HepG2 (cell line): ENCODE data around the gene PIEZO1. TPM values are rescaled to one million over a fixed set of nuclear protein-coding genes. Genes with fewer than 3 reads are reported as not detected.

Source experiments
- ARID2 ChIP-seq: sonication (generic); formaldehyde crosslinking; IDR thresholded peaks from 2 replicates; pipeline ENCODE4 v1.8.1; 2022; ENCODE audit warnings: mild to moderate bottlenecking, missing genetic modification reagents, borderline replicate concordance
- ATRX ChIP-seq: sonication (generic); formaldehyde crosslinking; IDR thresholded peaks from 2 replicates; pipeline ENCODE4 v1.4.0; 2020; ENCODE audit warnings: missing genetic modification reagents, borderline replicate concordance
- BCL3 ChIP-seq: sonication (generic); formaldehyde crosslinking; IDR thresholded peaks from 2 replicates; pipeline ENCODE4 v1.5.1; 2020; ENCODE audit warnings: mild to moderate bottlenecking, missing genetic modification reagents, moderate library complexity
- DPF2 ChIP-seq: sonication (generic); formaldehyde crosslinking; IDR thresholded peaks from 2 replicates; pipeline ENCODE4 v1.4.0; 2020; ENCODE audit warnings: mild to moderate bottlenecking, low read depth, missing genetic modification reagents, borderline replicate concordance
- EHMT2 ChIP-seq: fragments of 200-600 bp; sonication (generic); IDR thresholded peaks from 2 replicates; pipeline ENCODE4 v1.7.0; 2017; ENCODE audit warnings: antibody characterized with exemption, low read depth, low read length, borderline replicate concordance
- FOXO1 ChIP-seq: sonication (generic); formaldehyde crosslinking; IDR thresholded peaks from 2 replicates; pipeline ENCODE4 v1.4.0; 2020; ENCODE audit warnings: missing genetic modification reagents
- GMEB2 ChIP-seq: IDR thresholded peaks from 2 replicates; pipeline ENCODE4 v1.6.1; 2016; ENCODE audit warnings: missing biosample characterization, missing genetic modification reagents, low read depth
- IKZF1 ChIP-seq: fragments of 450-650 bp; IDR thresholded peaks from 2 replicates; pipeline ENCODE4 v1.7.1; 2016
- MNT ChIP-seq: fragments of 450-650 bp; IDR thresholded peaks from 2 replicates; pipeline ENCODE4 v1.6.1; 2016
- NCOR1 ChIP-seq: fragments of 200-600 bp; sonication (generic); IDR thresholded peaks from 2 replicates; pipeline ENCODE4 v1.7.0; 2017; ENCODE audit warnings: antibody characterized with exemption, low read length, borderline replicate concordance
- NFIB ChIP-seq: sonication (generic); formaldehyde crosslinking; IDR thresholded peaks from 2 replicates; pipeline ENCODE4 v1.9.0; 2021; ENCODE audit warnings: missing genetic modification reagents, mild to moderate bottlenecking, borderline replicate concordance
- REL ChIP-seq: sonication (generic); formaldehyde crosslinking; conservative IDR thresholded peaks from 2 replicates; pipeline ENCODE4 v1.8.0; 2022; ENCODE audit warnings: mild to moderate bottlenecking, missing genetic modification reagents, moderate library complexity
- SUZ12 ChIP-seq: fragments of 150-350 bp; IDR thresholded peaks from 2 replicates; pipeline ENCODE4 v1.6.1; 2014; ENCODE audit warnings: low read depth, low read length
- TBL1XR1 ChIP-seq: fragments of 150-350 bp; IDR thresholded peaks from 2 replicates; pipeline ENCODE4 v1.6.1; 2014; ENCODE audit warnings: borderline replicate concordance, low read length; ENCODE audit not compliant: partially characterized antibody
- ZIK1 ChIP-seq: sonication (generic); formaldehyde crosslinking; IDR thresholded peaks from 2 replicates; pipeline ENCODE4 v1.5.0; 2020; ENCODE audit warnings: mild to moderate bottlenecking, low read depth, missing genetic modification reagents, borderline replicate concordance
- ZKSCAN1 ChIP-seq: fragments of 150-350 bp; IDR thresholded peaks from 2 replicates; pipeline ENCODE4 v1.6.1; 2014; ENCODE audit warnings: low read length
- ZNF143 ChIP-seq: sonication (generic); formaldehyde crosslinking; IDR thresholded peaks from 2 replicates; pipeline ENCODE4 v1.4.0; 2020; ENCODE audit warnings: missing genetic modification reagents
- ZNF333 ChIP-seq: sonication (generic); formaldehyde crosslinking; IDR thresholded peaks from 2 replicates; pipeline ENCODE4 v1.4.0; 2020; ENCODE audit warnings: mild to moderate bottlenecking, missing genetic modification reagents, borderline replicate concordance
- ZNF432 ChIP-seq: sonication (generic); formaldehyde crosslinking; IDR thresholded peaks from 2 replicates; pipeline ENCODE4 v1.5.0; 2020; ENCODE audit warnings: missing genetic modification reagents, mild to moderate bottlenecking, borderline replicate concordance
- ZNF549 ChIP-seq: sonication (generic); formaldehyde crosslinking; IDR thresholded peaks from 2 replicates; pipeline ENCODE4 v1.5.0; 2020; ENCODE audit warnings: missing genetic modification reagents
- ZNF569 ChIP-seq: sonication (generic); formaldehyde crosslinking; IDR thresholded peaks from 2 replicates; pipeline ENCODE4 v1.5.0; 2020; ENCODE audit warnings: mild to moderate bottlenecking, missing genetic modification reagents, moderate library complexity, borderline replicate concordance
- ZNF768 ChIP-seq: sonication (generic); formaldehyde crosslinking; IDR thresholded peaks from 2 replicates; pipeline ENCODE4 v1.4.0; 2020; ENCODE audit warnings: missing genetic modification reagents
- ZNF800 ChIP-seq: sonication (generic); formaldehyde crosslinking; IDR thresholded peaks from 2 replicates; pipeline ENCODE4 v1.4.0; 2020; ENCODE audit warnings: missing genetic modification reagents
- ZNF83 ChIP-seq: sonication (generic); formaldehyde crosslinking; IDR thresholded peaks from 2 replicates; pipeline ENCODE4 v1.4.0; 2020; ENCODE audit warnings: missing genetic modification reagents, mild to moderate bottlenecking, borderline replicate concordance
- polyA plus RNA-seq, 8 experiments: library from polyadenylated mRNA; depleted of rRNA in 3 of 8; stranded (reverse) in 7 of 8; unstranded in 1 of 8; fragments of >200 nt; fragmentation: Illumina TruSeq in 4 of 8; extraction: Trizol in 4 of 8; gene quantifications; 2 replicates each; pipeline versions ENCODE4 v1.2.1 to v1.2.3, GENCODE V29; 2011 to 2016; ENCODE audit warnings: low read depth in 4 of 8, missing spikeins in 1 of 8, mixed read lengths in 1 of 8; ENCODE audit not compliant: insufficient read depth in 1 of 8
- total RNA-seq, 5 experiments: library from RNA; depleted of rRNA; stranded (reverse); fragments of >200 nt; fragmentation: Illumina TruSeq; extraction: Trizol; gene quantifications; 2 replicates each; pipeline ENCODE4 v1.2.3, GENCODE V29; 2016; ENCODE audit warnings: low read depth in 1 of 5

PIEZO1 gene
- total and polyA plus RNA-seq, 2 of the 13 experiments (the other 11 are each of a cell fraction or from before 2014, with no cell fraction given), result 67.9 to 85.0 TPM

GRCh38 chr16:88706229-88706964, 78.6 kb downstream of the PIEZO1 start, which contains the start of the genes CTU2 and RNF166 (continued):
- TF ChIP-seq ZNF333 (CRISPR knock-in tag), result peak; percentile 51; the same call in 1 of the 2 replicates
- TF ChIP-seq SUZ12, result no peak
- peak; percentile 87 for TF ChIP-seq GMEB2 (CRISPR knock-in tag)
- TF ChIP-seq ZKSCAN1, result no peak; the same call in 1 of the 2 replicates
- no peak for TF ChIP-seq NFIB (CRISPR knock-in tag)
- no peak for TF ChIP-seq DPF2
- TF ChIP-seq NCOR1, result no peak
- peak; percentile 83 for TF ChIP-seq TBL1XR1
- TF ChIP-seq BCL3 (CRISPR knock-in tag), result peak; percentile 93
- TF ChIP-seq ARID2, result no peak; the same call in 1 of the 2 replicates
- no peak for TF ChIP-seq ZNF569 (CRISPR knock-in tag)
- no peak; the same call in 1 of the 2 replicates for TF ChIP-seq REL (CRISPR knock-in tag)
- peak; percentile 83 for TF ChIP-seq MNT
- peak; percentile 71; the same call in 1 of the 2 replicates for TF ChIP-seq FOXO1 (CRISPR knock-in tag)
- TF ChIP-seq ZNF83 (CRISPR knock-in tag), result 0 out of 2 replicates have a peak, but pooled peaks have one; percentile 48
- no peak for TF ChIP-seq IKZF1
- peak; percentile 68 for TF ChIP-seq ZNF143 (CRISPR knock-in tag)
- peak; percentile 80 for TF ChIP-seq ZNF768 (CRISPR knock-in tag)
- TF ChIP-seq ATRX (CRISPR knock-in tag), result no peak
- no peak for TF ChIP-seq EHMT2
- TF ChIP-seq ZIK1 (CRISPR knock-in tag), result peak; percentile 89; the same call in 1 of the 2 replicates
- TF ChIP-seq ZNF549 (CRISPR knock-in tag), result no peak
- TF ChIP-seq ZNF800 (CRISPR knock-in tag), result no peak
- no peak for TF ChIP-seq ZNF432 (CRISPR knock-in tag)
